Effector memory CD4-positive, alpha-beta T cell (primary cell): ENCODE data around the gene TFPI.
"Not testable (repeated sequence)": the region's sequence is repeated elsewhere in the genome, so short reads cannot be mapped to it uniquely, and the experiment has no call there.

Source experiments
- DNase-seq, 3 donors: peaks; one replicate each; pipeline ENCODE4 v3.0.0-alpha.2; 2020
- H3K27ac ChIP-seq: 2 replicates; pipeline ENCODE4 v1.7.0; 2013; ENCODE audit warnings: mild to moderate bottlenecking, low read length, moderate library complexity; ENCODE audit not compliant: insufficient read depth, poor library complexity, severe bottlenecking
- H3K27me3 ChIP-seq: replicated peaks from 2 replicates; pipeline ENCODE4 v1.7.0; 2013; ENCODE audit warnings: mild to moderate bottlenecking, low read length; ENCODE audit not compliant: insufficient read depth, control insufficient read depth, poor library complexity, severe bottlenecking
- H3K36me3 ChIP-seq: 2 replicates; pipeline ENCODE4 v1.7.0; 2013; ENCODE audit warnings: mild to moderate bottlenecking, low read length, moderate library complexity; ENCODE audit not compliant: control insufficient read depth, insufficient read depth
- H3K4me1 ChIP-seq: 2 replicates; pipeline ENCODE4 v1.7.0; 2013; ENCODE audit warnings: low read length, mild to moderate bottlenecking; ENCODE audit not compliant: control insufficient read depth, insufficient read depth, poor library complexity, severe bottlenecking
- H3K4me3 ChIP-seq: 2 replicates; pipeline ENCODE4 v1.7.0; 2013; ENCODE audit warnings: low read length, low read depth, mild to moderate bottlenecking; ENCODE audit not compliant: insufficient read depth, poor library complexity, severe bottlenecking
- H3K9me3 ChIP-seq: 2 replicates; pipeline ENCODE4 v1.7.0; 2013; ENCODE audit warnings: mild to moderate bottlenecking, low read length, moderate library complexity; ENCODE audit not compliant: control insufficient read depth

The TFPI gene

GRCh38 chr2:187565618-187566017, 11.4 kb upstream of the TFPI start:
- not testable (repeated sequence) for H3K36me3 ChIP-seq, H3K9me3 ChIP-seq, H3K27me3 ChIP-seq, DNase-seq, H3K27ac ChIP-seq, H3K4me1 ChIP-seq, H3K4me3 ChIP-seq

- H3K36me3 ChIP-seq, H3K4me1 ChIP-seq, H3K9me3 ChIP-seq, H3K4me3 ChIP-seq, H3K27me3 ChIP-seq, H3K27ac ChIP-seq, DNase-seq: not testable (repeated sequence)
Measured at GRCh38 chr2:187556493-187556892, 2.3 kb upstream of the TFPI start.

GRCh38 chr2:187554704-187555082, 458 bp upstream of the TFPI start:
- DNase-seq, result no peak
- Histone ChIP-seq H3K27me3 (no peaks in the 10 kb centered on the region), H3K27ac (no peak overlapping the region), H3K4me1 (no peaks in the 10 kb centered on the region), H3K36me3 (no peaks in the 10 kb centered on the region), H3K4me3 (no peak overlapping the region), H3K9me3 (no peaks in the 10 kb centered on the region)

GRCh38 chr2:187552828-187553681, 1.2 kb downstream of the TFPI start:
- Histone ChIP-seq H3K4me3 (no peak overlapping the region), H3K36me3 (no peaks in the 10 kb centered on the region), H3K27ac (no peak overlapping the region), H3K4me1 (no peaks in the 10 kb centered on the region), H3K9me3 (no peaks in the 10 kb centered on the region), H3K27me3 (no peaks in the 10 kb centered on the region)
- no peak for DNase-seq

- Histone ChIP-seq H3K27ac (no peak overlapping the region), H3K27me3 (no peaks in the 10 kb centered on the region), H3K4me1 (no peaks in the 10 kb centered on the region), H3K4me3 (no peak overlapping the region), H3K9me3 (no peaks in the 10 kb centered on the region), H3K36me3 (no peaks in the 10 kb centered on the region)
- DNase-seq, result no peak
Measured at GRCh38 chr2:187552381-187552780, 1.9 kb downstream of the TFPI start.

DNA sequence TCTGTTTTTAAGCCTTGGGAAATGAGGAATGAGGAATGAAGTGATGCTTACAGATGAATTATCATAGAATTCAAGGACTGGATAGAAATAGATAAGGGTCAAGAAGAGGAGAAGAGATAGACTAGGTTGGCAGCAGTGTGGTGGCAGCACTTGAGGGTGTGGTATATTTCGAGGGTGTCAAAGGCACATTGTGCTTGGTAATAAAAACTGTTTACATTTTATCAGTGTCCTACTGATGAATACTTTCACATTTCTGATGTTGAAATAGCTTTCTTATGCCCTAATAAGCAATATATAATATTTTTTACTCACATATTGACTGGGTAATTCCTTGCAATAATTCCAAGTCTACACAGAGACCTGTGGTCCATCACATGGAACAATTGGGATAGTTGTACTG, 3.4 kb downstream of the TFPI start:
- no peaks in the 10 kb centered on the region for H3K4me1 ChIP-seq
- no peaks in the 10 kb centered on the region for H3K9me3 ChIP-seq
- no peak overlapping the region for H3K27ac ChIP-seq
- no peak overlapping the region for H3K4me3 ChIP-seq
- DNase-seq, result no peak
- H3K36me3 ChIP-seq, result no peaks in the 10 kb centered on the region
- no peaks in the 10 kb centered on the region for H3K27me3 ChIP-seq

DNA sequence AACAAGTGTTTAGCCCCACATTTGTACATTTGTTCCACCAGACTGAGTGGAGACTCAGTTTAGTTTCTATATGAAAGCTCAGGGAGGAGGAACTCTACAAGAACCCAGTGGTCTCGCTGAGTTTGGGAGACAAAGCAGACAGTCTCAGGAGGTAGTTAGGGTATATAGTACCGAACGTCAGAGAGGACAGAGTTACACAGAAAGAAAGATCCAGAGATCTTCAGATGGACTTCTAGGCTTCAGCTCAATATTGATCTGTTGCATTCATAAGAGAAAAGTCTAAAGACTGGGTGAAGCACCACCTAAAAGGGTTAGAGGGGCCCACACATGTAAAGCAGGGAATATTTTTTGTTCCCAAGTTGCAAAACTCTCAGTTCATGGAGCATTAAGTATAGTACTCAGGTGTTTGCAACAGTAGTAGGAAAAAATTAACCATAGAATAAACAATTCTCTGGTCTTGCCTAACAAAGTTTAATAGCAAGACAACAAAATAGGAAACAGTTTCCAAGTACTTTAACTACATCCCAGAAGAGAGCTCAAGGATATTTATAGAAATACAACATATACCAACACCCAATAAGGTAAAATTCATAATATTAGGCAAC, 4.2 kb downstream of the TFPI start:
- H3K4me3 ChIP-seq, result no peak overlapping the region
- H3K4me1 ChIP-seq, result no peaks in the 10 kb centered on the region
- no peak overlapping the region for H3K27ac ChIP-seq

DNA sequence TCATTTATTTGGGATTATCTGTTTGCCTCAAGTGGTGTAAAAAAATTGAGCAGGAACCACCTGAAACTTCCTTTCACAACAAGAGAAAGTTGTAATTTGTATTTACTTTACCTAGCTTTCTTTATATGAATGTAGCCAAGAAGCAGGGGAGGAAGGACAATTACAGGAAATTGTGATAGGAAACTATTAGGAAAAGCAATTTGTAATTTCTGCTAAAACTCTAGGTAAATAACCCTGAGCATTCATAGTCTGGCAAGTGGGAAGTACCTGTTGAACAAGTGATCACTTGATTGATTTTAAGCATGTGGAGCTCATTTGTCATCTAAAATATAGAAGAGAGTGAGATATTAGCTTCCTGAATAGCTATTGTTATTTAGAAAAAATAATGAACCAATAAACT, 5.0 kb downstream of the TFPI start:
- Histone ChIP-seq H3K36me3 (no peaks in the 10 kb centered on the region), H3K27ac (no peak overlapping the region), H3K4me3 (no peak overlapping the region), H3K9me3 (no peaks in the 10 kb centered on the region), H3K27me3 (no peaks in the 10 kb centered on the region), H3K4me1 (no peaks in the 10 kb centered on the region)
- no peak for DNase-seq

More for the DNA sequence above, 4.2 kb downstream of the TFPI start:
- no peak for DNase-seq
- Histone ChIP-seq H3K9me3 (no peaks in the 10 kb centered on the region), H3K36me3 (no peaks in the 10 kb centered on the region), H3K27me3 (no peaks in the 10 kb centered on the region)

- Histone ChIP-seq H3K9me3 (no peaks in the 10 kb centered on the region), H3K4me3 (no peak overlapping the region), H3K27me3 (no peaks in the 10 kb centered on the region), H3K36me3 (no peaks in the 10 kb centered on the region), H3K27ac (no peak overlapping the region), H3K4me1 (no peaks in the 10 kb centered on the region)
- no peak for DNase-seq
Measured at GRCh38 chr2:187548656-187549055, 5.6 kb downstream of the TFPI start.

- H3K4me3 ChIP-seq, result no peak overlapping the region
- H3K9me3 ChIP-seq, result no peaks in the 10 kb centered on the region
- H3K27me3 ChIP-seq, result no peaks in the 10 kb centered on the region
- H3K36me3 ChIP-seq, result no peaks in the 10 kb centered on the region
- H3K27ac ChIP-seq, result no peak overlapping the region
- DNase-seq, result no peak
- H3K4me1 ChIP-seq, result no peaks in the 10 kb centered on the region
Measured at GRCh38 chr2:187547353-187547979, 6.8 kb downstream of the TFPI start.
